Measurements from ENCODE around the gene PGPEP1. TPM values are rescaled to one million over a fixed set of nuclear protein-coding genes. Genes with fewer than 3 reads are reported as not detected.

The PGPEP1 gene
- total and polyA plus RNA-seq, 10 of the 15 experiments (the other 5 are each of a cell fraction or from before 2014, with no cell fraction given) = 13.8 to 39.4 (median 17.0) TPM

GRCh38 chr19:18309525-18310064 is 30.8 kb upstream of the PGPEP1 start:
- Histone ChIP-seq H3K4me2 (ENCODE audit: control insufficient read depth, insufficient read depth) (no peak overlapping the region), H3K79me2 (ENCODE audit: control insufficient read depth, insufficient read depth, low read length) (peaks cover 9% of the 10 kb centered on the region), H3K4me1 (ENCODE audit: control insufficient read depth, insufficient read depth, low read length) (peaks cover 20% of the 10 kb centered on the region), H4K20me1 (ENCODE audit: control insufficient read depth, insufficient read depth) (no peaks in the 10 kb centered on the region), H3K4me3 (no peak overlapping the region), H3K27me3 (replicated peaks in 1 of 2; ENCODE audit: control insufficient read depth in 2 of 2, insufficient read depth in 2 of 2, low read length in 1 of 2) (no peaks in the 10 kb centered on the region), H3K36me3 (ENCODE audit: control insufficient read depth in 2 of 2, insufficient read depth in 2 of 2, low read length in 1 of 2) (peaks cover 5 to 30% of the 10 kb centered on the region in 2 experiments; a peak in 3 of 4 replicates), H2AFZ (ENCODE audit: control insufficient read depth, low read depth, low read length) (no peak overlapping the region), H3K9me3 (replicated peaks; ENCODE audit: control insufficient read depth, insufficient read depth, low read length) (no peaks in the 10 kb centered on the region), H3K9ac (ENCODE audit: control insufficient read depth, insufficient read depth, low read length) (no peak overlapping the region), H3K27ac (ENCODE audit: control insufficient read depth, insufficient read depth) (no peak overlapping the region)
- ATAC-seq (no peak), FAIRE-seq (no peak), DNase-seq (ENCODE audit: low read depth, low spot score) (no peak)
- WGBS (ENCODE audit: insufficient coverage, insufficient replicate concordance, low lambda C conversion rate, missing lambda C conversion rate) = 97% methylated on average over 24 of the region's 33 CpGs
- TF ChIP-seq KLF5 (IDR thresholded peaks at IDR 0.05; ENCODE audit: partially characterized antibody) (no peak), POLR2A (IDR thresholded peaks at IDR 0.05; ENCODE audit: low read depth, low read length) (peak; percentile 27; the same call in 1 of the 2 replicates)
- RAD21 ChIA-PET (ENCODE audit: unreplicated experiment) = no interaction called here
- in situ Hi-C loops (cut with MboI) = no loop called here
- SMC1A ChIA-PET (ENCODE audit: uncharacterized antibody, unreplicated experiment) = no interaction called here
- no TSS peak for BruUV-seq (replicated peaks)
- POLR2A ChIA-PET = no interaction called here
- CTCF ChIA-PET = no interaction called here
- intact Hi-C loops (cut with micrococcal nuclease; ENCODE audit: unreplicated experiment) = no loop called here

DNA sequence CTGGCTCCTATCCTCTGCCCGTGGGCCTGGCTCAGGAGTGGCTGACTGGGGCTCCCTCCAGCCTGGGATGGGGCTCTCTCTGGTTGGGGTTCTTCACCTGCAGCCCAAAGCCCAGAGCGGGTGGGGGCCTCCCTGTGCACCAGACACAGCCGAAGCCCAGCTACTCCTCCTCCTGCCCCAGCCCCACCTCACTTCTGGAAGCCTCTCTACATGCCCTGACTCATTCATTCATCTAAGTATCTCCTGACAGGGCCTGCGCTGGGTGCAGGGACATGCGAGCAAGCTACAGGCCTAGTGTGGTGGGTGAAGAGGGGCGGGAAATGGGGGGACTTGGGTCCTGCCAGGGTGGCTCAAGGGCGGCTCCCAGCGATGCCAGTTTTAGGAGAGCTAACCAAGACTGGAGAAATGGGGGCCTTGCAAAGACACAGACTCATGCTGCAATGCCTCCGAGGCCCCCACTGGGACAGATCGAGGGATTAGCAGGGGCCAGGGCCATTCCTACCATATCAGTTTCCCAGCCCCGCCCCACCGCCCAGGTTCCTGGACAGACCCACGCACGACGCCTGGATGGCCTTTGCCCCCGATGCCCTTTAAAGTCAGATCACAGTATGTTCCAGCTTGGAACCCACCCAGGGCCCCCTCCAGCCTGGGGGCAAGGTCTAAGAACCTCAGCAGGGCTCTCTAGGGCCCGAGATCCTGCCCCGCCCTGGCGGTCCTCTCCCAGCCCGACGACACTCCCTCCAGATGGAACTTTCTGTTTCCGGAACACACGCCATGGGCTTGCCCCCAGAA is 30.1 kb upstream of the PGPEP1 start:
- SMC1A ChIA-PET (ENCODE audit: uncharacterized antibody, unreplicated experiment) = no interaction called here
- intact Hi-C loops (cut with micrococcal nuclease; ENCODE audit: unreplicated experiment) = no loop called here

More for the DNA sequence above, 30.1 kb upstream of the PGPEP1 start:
- Histone ChIP-seq H3K36me3 (ENCODE audit: control insufficient read depth in 2 of 2, insufficient read depth in 2 of 2, low read length in 1 of 2) (peaks cover 6 to 30% of the 10 kb centered on the region in 2 experiments; a peak in 3 of 4 replicates), H3K79me2 (ENCODE audit: control insufficient read depth, insufficient read depth, low read length) (peaks cover 2% of the 10 kb centered on the region), H3K4me2 (ENCODE audit: control insufficient read depth, insufficient read depth) (no peak overlapping the region), H3K9me3 (replicated peaks; ENCODE audit: control insufficient read depth, insufficient read depth, low read length) (no peaks in the 10 kb centered on the region), H2AFZ (ENCODE audit: control insufficient read depth, low read depth, low read length) (no peak overlapping the region), H3K4me1 (ENCODE audit: control insufficient read depth, insufficient read depth, low read length) (peaks cover 16% of the 10 kb centered on the region), H3K27ac (ENCODE audit: control insufficient read depth, insufficient read depth) (no peak overlapping the region), H3K4me3 (no peak overlapping the region), H4K20me1 (ENCODE audit: control insufficient read depth, insufficient read depth) (no peaks in the 10 kb centered on the region), H3K9ac (ENCODE audit: control insufficient read depth, insufficient read depth, low read length) (no peak overlapping the region), H3K27me3 (replicated peaks in 1 of 2; ENCODE audit: control insufficient read depth in 2 of 2, insufficient read depth in 2 of 2, low read length in 1 of 2) (no peaks in the 10 kb centered on the region)
- 89% methylated on average over 21 of the region's 23 CpGs for WGBS (ENCODE audit: insufficient coverage, insufficient replicate concordance, low lambda C conversion rate, missing lambda C conversion rate)
- peak; percentile 14 for TF ChIP-seq POLR2A (IDR thresholded peaks at IDR 0.05; ENCODE audit: low read depth, low read length)
- TF ChIP-seq NFXL1 (IDR thresholded peaks at IDR 0.05; ENCODE audit: borderline replicate concordance) = no peak
- no peak for TF ChIP-seq PKNOX1 (IDR thresholded peaks at IDR 0.05)
- no peak for TF ChIP-seq RELB (IDR thresholded peaks at IDR 0.05; ENCODE audit: low read depth)
- no peak for TF ChIP-seq SREBF2 (IDR thresholded peaks at IDR 0.05; ENCODE audit: low read length)
- no peak for TF ChIP-seq HDAC6 (IDR thresholded peaks at IDR 0.05; ENCODE audit: unreplicated experiment)
- TF ChIP-seq PAX8 (IDR thresholded peaks at IDR 0.05) = no peak
- no peak for TF ChIP-seq RBBP5 (conservative IDR thresholded peaks at IDR 0.05)
- in situ Hi-C loops (cut with MboI) = no loop called here
- ChIA-PET CTCF (no interaction called here), RAD21 (ENCODE audit: unreplicated experiment) (no interaction called here), POLR2A (no interaction called here)
- FAIRE-seq (no peak), DNase-seq (ENCODE audit: low read depth, low spot score) (no peak), ATAC-seq (no peak)
- BruUV-seq (replicated peaks) = no TSS peak
